ENCODE data around the gene YPEL3. TPM values are rescaled to one million over a fixed set of nuclear protein-coding genes. Genes with fewer than 3 reads are reported as not detected.

Gene YPEL3
- total RNA-seq, 3 donors from 2014 or later (not counting 1 experiment from before 2014, with no cell fraction given), result 148 to 177 (median 160) TPM

- H3K27me3 Mint-ChIP-seq (ENCODE audit: low read depth in 2 of 2), result no peaks in the 10 kb centered on the region
- H3K9me3 Mint-ChIP-seq, result no peaks in the 10 kb centered on the region
- H3K27ac Mint-ChIP-seq, result no peak overlapping the region
- ATAC-seq (no peak), DNase-seq (no peak)
- H3K36me3 ChIP-seq (ENCODE audit: control insufficient read depth, insufficient read depth, low read length), result peaks cover 20% of the 10 kb centered on the region
- H3K9me3 ChIP-seq (ENCODE audit: control insufficient read depth, insufficient read depth, low read length), result no peaks in the 10 kb centered on the region
- intact Hi-C loops (cut with micrococcal nuclease), result no loop called here
- H3K36me3 Mint-ChIP-seq, result no peaks in the 10 kb centered on the region
- 96% methylated on average over 22 of the region's 22 CpGs for WGBS (ENCODE audit: insufficient coverage)
- no peak for TF ChIP-seq CTCF (IDR thresholded peaks at IDR 0.05)
- H3K4me1 Mint-ChIP-seq, result peaks cover 18 to 23% of the 10 kb centered on the region in 2 donors
- no peaks in the 10 kb centered on the region for H3K27me3 ChIP-seq (ENCODE audit: control insufficient read depth, insufficient read depth, low read length)
- no peak overlapping the region for H3K4me3 ChIP-seq (ENCODE audit: low read length)
- H3K4me3 Mint-ChIP-seq, result peak overlapping the region; percentile 25
- peaks cover 33% of the 10 kb centered on the region for H3K4me1 ChIP-seq (ENCODE audit: control insufficient read depth, insufficient read depth, low read length)
- H3K27ac ChIP-seq (ENCODE audit: low read length), result no peak overlapping the region
These were observed 7.0 kb downstream of the YPEL3 start for GRCh38 chr16:30088832-30089624.

GRCh38 chr16:30088237-30088831, 7.7 kb downstream of the YPEL3 start:
- H3K9me3 Mint-ChIP-seq, result no peaks in the 10 kb centered on the region
- H3K4me1 Mint-ChIP-seq, result peaks cover 15 to 20% of the 10 kb centered on the region in 2 donors
- TF ChIP-seq CTCF (IDR thresholded peaks at IDR 0.05), result no peak
- H3K9me3 ChIP-seq (ENCODE audit: control insufficient read depth, insufficient read depth, low read length), result no peaks in the 10 kb centered on the region
- DNase-seq (no peak), ATAC-seq (no peak)
- H3K4me3 ChIP-seq (ENCODE audit: low read length), result no peak overlapping the region
- H3K27ac Mint-ChIP-seq, result peak overlapping the region in 1 of 2 donors; percentile 62
- 96% methylated on average over 10 of the region's 10 CpGs for WGBS (ENCODE audit: insufficient coverage)
- no peaks in the 10 kb centered on the region for H3K27me3 ChIP-seq (ENCODE audit: control insufficient read depth, insufficient read depth, low read length)
- H3K36me3 ChIP-seq (ENCODE audit: control insufficient read depth, insufficient read depth, low read length), result peaks cover 24% of the 10 kb centered on the region
- peaks cover 26% of the 10 kb centered on the region for H3K4me1 ChIP-seq (ENCODE audit: control insufficient read depth, insufficient read depth, low read length)
- no peak overlapping the region for H3K4me3 Mint-ChIP-seq
- H3K36me3 Mint-ChIP-seq, result no peaks in the 10 kb centered on the region
- intact Hi-C loops (cut with micrococcal nuclease), result no loop called here
- H3K27ac ChIP-seq (ENCODE audit: low read length), result no peak overlapping the region
- H3K27me3 Mint-ChIP-seq (ENCODE audit: low read depth in 2 of 2), result no peaks in the 10 kb centered on the region

GRCh38 chr16:30087181-30087898, 8.7 kb downstream of the YPEL3 start:
- H3K27ac ChIP-seq (ENCODE audit: low read length), result no peak overlapping the region
- no peak overlapping the region for H3K4me3 ChIP-seq (ENCODE audit: low read length)
- no peaks in the 10 kb centered on the region for H3K9me3 ChIP-seq (ENCODE audit: control insufficient read depth, insufficient read depth, low read length)
- Mint-ChIP-seq H3K36me3 (no peaks in the 10 kb centered on the region), H3K4me1 (peaks cover 9 to 20% of the 10 kb centered on the region in 2 donors), H3K9me3 (no peaks in the 10 kb centered on the region), H3K4me3 (no peak overlapping the region), H3K27ac (peak overlapping the region in 1 of 2 donors; percentile 29), H3K27me3 (ENCODE audit: low read depth in 2 of 2) (no peaks in the 10 kb centered on the region)
- peak in 1 of 2 donors; percentile 18 for DNase-seq
- peaks cover 16% of the 10 kb centered on the region for H3K4me1 ChIP-seq (ENCODE audit: control insufficient read depth, insufficient read depth, low read length)
- WGBS (ENCODE audit: insufficient coverage), result 85% methylated on average over 11 of the region's 11 CpGs
- no peaks in the 10 kb centered on the region for H3K27me3 ChIP-seq (ENCODE audit: control insufficient read depth, insufficient read depth, low read length)
- ATAC-seq, result no peak
- H3K36me3 ChIP-seq (ENCODE audit: control insufficient read depth, insufficient read depth, low read length), result peaks cover 34% of the 10 kb centered on the region
- intact Hi-C loops (cut with micrococcal nuclease), result no loop called here
- no peak for TF ChIP-seq CTCF (IDR thresholded peaks at IDR 0.05)

All from natural killer cell (primary cell).